Ascending aorta (tissue), 2 donors: ENCODE data around the gene TAF1C. TPM values are rescaled to one million over a fixed set of nuclear protein-coding genes. Genes with fewer than 3 reads are reported as not detected.

Experiments
- DNase-seq, 2 donors: peaks; one replicate each; pipeline ENCODE4 v3.0.0-alpha.2; 2019; ENCODE audit warnings: low spot score in 2 of 2
- H3K27ac ChIP-seq, 2 donors: fragments of 200-600 bp; sonication (generic); one replicate each; pipeline ENCODE4 v1.5.1; 2016 to 2017; ENCODE audit warnings: mild to moderate bottlenecking in 1 of 2
- H3K27me3 ChIP-seq: fragments of 200-600 bp; sonication (generic); one replicate; pipeline ENCODE4 v1.5.1; 2017
- H3K36me3 ChIP-seq, 2 donors: fragments of 200-600 bp; sonication (generic); one replicate each; pipeline ENCODE4 v1.5.1; 2016
- H3K4me1 ChIP-seq, 2 donors: fragments of 200-600 bp; sonication (generic); one replicate each; pipeline ENCODE4 v1.5.1; 2016 to 2017; ENCODE audit warnings: mild to moderate bottlenecking in 1 of 2
- H3K4me3 ChIP-seq, 2 donors: fragments of 200-600 bp; sonication (generic); one replicate each; pipeline ENCODE4 v1.5.1; 2016 to 2017; ENCODE audit warnings: mild to moderate bottlenecking in 1 of 2
- H3K9me3 ChIP-seq, 2 donors: fragments of 200-600 bp; sonication (generic); one replicate each; pipeline ENCODE4 v1.5.1; 2016
- intact Hi-C: fragments of 100-400 bp; cut with DNase I; formaldehyde crosslinking; loops from one replicate; pipeline ENCODE4 v1.15.1; 2023
- total RNA-seq: library from RNA; depleted of rRNA; stranded (reverse); fragments of >200 nt; gene quantifications from one replicate; pipeline ENCODE4 v1.1.0, GENCODE V29; 2016
- TF ChIP-seq, protein P1 (sequence below), 3 experiments: fragments of 200-600 bp in 2 of 3; fragments of 450-650 bp in 1 of 3; sonication (generic) in 2 of 3; IDR thresholded peaks; one replicate each; pipeline ENCODE4 v1.5.1; 2016 to 2019; ENCODE audit warnings: antibody characterized with exemption in 3 of 3, mild to moderate bottlenecking in 1 of 3, moderate library complexity in 1 of 3

Gene TAF1C
- total RNA-seq, 1 donor from 2014 or later: 151 TPM

DNA sequence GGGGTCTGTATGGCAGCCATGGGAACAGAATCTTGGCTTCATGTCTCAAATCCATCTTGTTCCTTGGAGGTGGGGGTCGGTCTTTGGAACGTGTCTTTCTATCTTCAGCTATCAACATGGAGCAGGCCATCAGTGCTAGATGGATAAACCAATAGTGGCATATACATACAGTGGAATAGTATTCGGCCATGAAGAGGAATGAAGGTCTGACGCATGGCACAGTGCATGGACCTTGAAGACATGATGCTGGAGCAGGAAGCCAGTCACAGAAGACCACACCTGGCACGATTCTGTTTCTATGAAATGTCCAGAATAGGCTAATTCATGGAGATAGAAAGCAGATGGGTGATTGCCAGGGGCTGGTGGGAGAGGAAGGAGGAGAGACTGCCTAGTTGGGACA, 45.2 kb upstream of the TAF1C start:
- TF ChIP-seq, protein P1, sequence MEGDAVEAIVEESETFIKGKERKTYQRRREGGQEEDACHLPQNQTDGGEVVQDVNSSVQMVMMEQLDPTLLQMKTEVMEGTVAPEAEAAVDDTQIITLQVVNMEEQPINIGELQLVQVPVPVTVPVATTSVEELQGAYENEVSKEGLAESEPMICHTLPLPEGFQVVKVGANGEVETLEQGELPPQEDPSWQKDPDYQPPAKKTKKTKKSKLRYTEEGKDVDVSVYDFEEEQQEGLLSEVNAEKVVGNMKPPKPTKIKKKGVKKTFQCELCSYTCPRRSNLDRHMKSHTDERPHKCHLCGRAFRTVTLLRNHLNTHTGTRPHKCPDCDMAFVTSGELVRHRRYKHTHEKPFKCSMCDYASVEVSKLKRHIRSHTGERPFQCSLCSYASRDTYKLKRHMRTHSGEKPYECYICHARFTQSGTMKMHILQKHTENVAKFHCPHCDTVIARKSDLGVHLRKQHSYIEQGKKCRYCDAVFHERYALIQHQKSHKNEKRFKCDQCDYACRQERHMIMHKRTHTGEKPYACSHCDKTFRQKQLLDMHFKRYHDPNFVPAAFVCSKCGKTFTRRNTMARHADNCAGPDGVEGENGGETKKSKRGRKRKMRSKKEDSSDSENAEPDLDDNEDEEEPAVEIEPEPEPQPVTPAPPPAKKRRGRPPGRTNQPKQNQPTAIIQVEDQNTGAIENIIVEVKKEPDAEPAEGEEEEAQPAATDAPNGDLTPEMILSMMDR (IDR thresholded peaks at IDR 0.05): no peak
- intact Hi-C loops: no loop called here
- H3K36me3 ChIP-seq: no peaks in the 10 kb centered on the region
- peaks cover 5 to 6% of the 10 kb centered on the region in 2 donors for H3K4me1 ChIP-seq
- H3K27ac ChIP-seq: no peak overlapping the region
- H3K4me3 ChIP-seq: no peak overlapping the region
- DNase-seq: no peak
- H3K9me3 ChIP-seq: no peaks in the 10 kb centered on the region
- no peaks in the 10 kb centered on the region for H3K27me3 ChIP-seq

DNA sequence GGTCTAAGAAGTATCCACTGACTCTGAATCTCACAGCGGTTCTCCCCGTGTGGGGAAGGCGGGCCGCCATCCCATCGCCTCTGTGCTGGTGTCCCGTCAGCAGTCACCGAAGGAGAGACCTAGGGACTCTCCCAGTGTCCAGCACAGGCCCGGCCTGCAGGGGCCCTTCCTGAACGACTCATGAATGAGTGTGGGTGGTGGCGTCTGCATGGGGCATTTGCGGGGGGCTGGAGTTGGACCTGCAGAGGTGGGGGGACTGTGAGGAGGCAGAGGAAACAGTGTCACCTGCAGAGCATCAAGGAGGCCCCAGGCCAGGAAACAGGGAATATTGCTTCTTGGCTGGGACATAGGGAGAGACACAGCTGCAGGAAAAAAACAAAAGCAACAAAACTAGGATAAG, 42.6 kb upstream of the TAF1C start:
- Histone ChIP-seq H3K4me3 (no peak overlapping the region), H3K4me1 (peaks cover 5 to 6% of the 10 kb centered on the region in 2 donors), H3K9me3 (no peaks in the 10 kb centered on the region), H3K27me3 (no peaks in the 10 kb centered on the region), H3K36me3 (no peaks in the 10 kb centered on the region), H3K27ac (no peak overlapping the region)
- DNase-seq: no peak
- TF ChIP-seq, protein P1 (IDR thresholded peaks at IDR 0.05): no peak
- intact Hi-C loops: loop anchor here (2.0 kb wide), 1 partner anchor 43 kb away; the partner anchor contains the start of gene TAF1C

DNA sequence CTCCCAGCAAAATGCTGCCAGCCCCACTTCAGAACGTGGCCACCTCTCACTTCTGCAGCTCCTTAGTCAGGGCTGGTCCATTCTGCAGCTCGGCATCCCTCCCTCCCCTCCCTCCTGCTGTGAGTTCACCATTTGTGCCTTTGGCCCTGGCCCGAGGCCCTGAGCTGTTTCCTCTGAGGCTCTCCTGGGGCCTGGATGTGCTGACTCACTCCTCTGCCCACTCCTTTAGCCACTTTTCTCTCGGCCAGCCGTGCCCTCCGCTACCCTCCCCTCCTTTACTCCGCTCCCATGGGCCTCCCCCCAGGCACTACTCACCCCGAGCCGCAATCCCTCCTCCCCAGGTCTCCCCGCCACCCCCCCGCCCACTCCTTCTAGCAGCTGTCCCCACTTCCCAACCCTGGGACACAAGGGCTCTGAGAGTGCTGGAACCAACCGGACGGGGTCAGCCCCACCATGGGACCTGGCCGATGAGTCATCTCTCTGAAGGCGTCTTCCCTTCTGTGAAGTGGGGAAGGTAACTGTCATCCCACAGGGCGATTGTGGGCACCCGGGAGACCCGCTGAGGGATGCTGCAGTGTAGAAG, 41.5 kb upstream of the TAF1C start:
- H3K9me3 ChIP-seq: no peaks in the 10 kb centered on the region
- no peaks in the 10 kb centered on the region for H3K27me3 ChIP-seq
- TF ChIP-seq, protein P1 (IDR thresholded peaks at IDR 0.05): no peak
- intact Hi-C loops: loop anchor here (2.0 kb wide), 1 partner anchor 42 kb away; the partner anchor contains the start of gene TAF1C
- no peaks in the 10 kb centered on the region for H3K36me3 ChIP-seq
- peak overlapping the region; percentile 0 to 39 for H3K4me3 ChIP-seq
- DNase-seq: peak; percentile 52 to 92
- peak overlapping the region; percentile 63 to 64 for H3K27ac ChIP-seq
- peaks cover 5 to 6% of the 10 kb centered on the region in 2 donors for H3K4me1 ChIP-seq

DNA sequence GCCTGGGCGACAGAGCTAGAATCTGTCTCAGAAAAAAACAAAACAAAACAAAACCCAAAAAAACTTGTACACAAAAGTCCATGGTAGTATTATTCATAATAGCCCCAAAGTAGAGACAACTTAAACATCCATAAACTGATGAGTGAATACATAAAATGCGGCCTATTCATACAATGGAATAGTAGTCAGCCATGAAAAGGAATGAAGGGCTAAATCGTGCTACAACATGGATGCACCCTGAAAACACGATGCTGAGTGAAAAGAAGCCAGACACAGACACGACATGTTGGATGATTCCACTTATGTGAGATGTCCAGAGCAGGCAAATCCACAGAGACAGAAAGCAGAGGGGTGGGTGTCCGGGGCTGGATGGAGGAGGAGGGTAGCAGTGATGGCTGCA, 40.7 kb upstream of the TAF1C start:
- no peak for DNase-seq
- Histone ChIP-seq H3K27ac (no peak overlapping the region), H3K36me3 (no peaks in the 10 kb centered on the region), H3K27me3 (no peaks in the 10 kb centered on the region), H3K9me3 (no peaks in the 10 kb centered on the region), H3K4me3 (no peak overlapping the region), H3K4me1 (peaks cover 5 to 6% of the 10 kb centered on the region in 2 donors)
- TF ChIP-seq, protein P1 (IDR thresholded peaks at IDR 0.05): no peak
- intact Hi-C loops: no loop called here

DNA sequence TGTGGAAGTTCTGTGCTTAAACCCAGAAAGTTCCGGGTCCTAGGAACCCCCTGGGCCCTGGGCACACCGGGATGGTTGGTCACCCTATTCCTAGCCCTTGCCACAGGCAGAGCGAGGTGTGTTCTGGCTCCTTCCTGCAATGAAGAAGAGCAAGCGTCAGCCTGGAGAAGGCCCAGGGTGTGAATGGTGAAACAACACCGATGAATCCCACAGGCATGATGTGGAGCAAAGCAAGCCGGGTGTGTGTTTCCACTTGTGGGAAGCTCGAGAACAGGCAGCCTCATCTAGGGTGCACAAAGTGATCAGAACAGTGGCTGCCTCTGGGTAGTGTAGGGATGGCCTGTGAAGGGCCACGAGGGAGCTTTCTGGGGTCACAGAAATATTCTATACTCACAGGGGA, 39.2 kb upstream of the TAF1C start:
- TF ChIP-seq, protein P1 (IDR thresholded peaks at IDR 0.05): no peak
- DNase-seq: no peak
- Histone ChIP-seq H3K4me1 (peaks cover 5 to 6% of the 10 kb centered on the region in 2 donors), H3K4me3 (no peak overlapping the region), H3K27me3 (no peaks in the 10 kb centered on the region), H3K9me3 (no peaks in the 10 kb centered on the region), H3K27ac (no peak overlapping the region), H3K36me3 (no peaks in the 10 kb centered on the region)
- intact Hi-C loops: no loop called here
